Measurements from ENCODE around the gene ELMO1. TPM values are rescaled to one million over a fixed set of nuclear protein-coding genes. Genes with fewer than 3 reads are reported as not detected.

Gene ELMO1
- total RNA-seq, 1 experiment from 2014 or later: 7.8 TPM

- Mint-ChIP-seq H3K36me3 (ENCODE audit: insufficient read depth in 1 of 3, low read depth in 3 of 3) (no peaks in the 10 kb centered on the region), H3K27me3 (ENCODE audit: low read depth) (no peaks in the 10 kb centered on the region), H3K4me3 (no peak overlapping the region), H3K27ac (peak overlapping the region; percentile 45 to 82 (median 77); a peak in 4 of 7 replicates), H3K4me1 (peaks cover 10 to 11% of the 10 kb centered on the region in 2 experiments), H3K9me3 (no peaks in the 10 kb centered on the region)
- Histone ChIP-seq H3K4ac (ENCODE audit: low read depth, low read length) (no peak overlapping the region), H2BK120ac (ENCODE audit: low read depth, low read length, poor library complexity, severe bottlenecking) (no peak overlapping the region), H4K91ac (ENCODE audit: insufficient read length, low read depth, low read length) (no peak overlapping the region), H3K56ac (ENCODE audit: insufficient read length, low read depth, low read length) (no peak overlapping the region), H4K20me1 (ENCODE audit: control insufficient read depth, insufficient read depth, insufficient read length) (no peaks in the 10 kb centered on the region), H3T11ph (ENCODE audit: low read length) (no peak overlapping the region), H3K18ac (ENCODE audit: insufficient read length, low read depth, low read length) (no peak overlapping the region), H3K79me2 (ENCODE audit: insufficient read depth, low read length) (no peaks in the 10 kb centered on the region), H2BK15ac (ENCODE audit: low read depth, low read length) (no peak overlapping the region), H3K4me2 (ENCODE audit: insufficient read depth, insufficient read length, low read length) (no peak overlapping the region), H2AFZ (ENCODE audit: low read length) (no peak overlapping the region), H3K27me3 (ENCODE audit: insufficient read depth, low read length) (no peaks in the 10 kb centered on the region), H2BK20ac (ENCODE audit: low read depth, low read length, poor library complexity, severe bottlenecking) (no peak overlapping the region), H2BK12ac (ENCODE audit: insufficient read length, low read depth, low read length) (no peak overlapping the region), H3K27ac (ENCODE audit: insufficient read length, low read depth, low read length) (no peak overlapping the region), H3K9ac (ENCODE audit: extremely low read depth, insufficient read length, low read length) (no peak overlapping the region), H3K14ac (ENCODE audit: insufficient read depth, low read length) (no peak overlapping the region), H3K9me3 (ENCODE audit: control insufficient read depth, low read depth, low read length) (no peaks in the 10 kb centered on the region), H3K23me2 (ENCODE audit: insufficient read length, low read depth, low read length, poor library complexity, severe bottlenecking) (no peaks in the 10 kb centered on the region), H3K4me1 (ENCODE audit: insufficient read depth, low read length) (no peaks in the 10 kb centered on the region), H2BK5ac (ENCODE audit: insufficient read length, low read length) (no peak overlapping the region), H4K8ac (replicated peaks; ENCODE audit: insufficient read length, low read depth, low read length) (no peak overlapping the region), H4K5ac (ENCODE audit: insufficient read length, low read depth, low read length) (no peak overlapping the region), H3K79me1 (ENCODE audit: insufficient read depth, low read depth, low read length, poor library complexity, severe bottlenecking) (no peaks in the 10 kb centered on the region), H3K23ac (ENCODE audit: insufficient read length, low read depth, low read length) (no peak overlapping the region), H2AK5ac (ENCODE audit: insufficient read length, low read length) (no peak overlapping the region)
- no CpG with 5 or more reads among the region's 7 CpGs for WGBS (ENCODE audit: extremely low coverage, insufficient read length, low lambda C conversion rate)
- DNase-seq: no peak
- TF ChIP-seq CTCF (conservative IDR thresholded peaks at IDR 0.05): no peak
Measured at GRCh38 chr7:37265876-37266275, 182.8 kb downstream of the ELMO1 start.
